Osteocyte (in vitro differentiated cells): Measurements from ENCODE around the gene NXF1. TPM values are rescaled to one million over a fixed set of nuclear protein-coding genes. Genes with fewer than 3 reads are reported as not detected.
A peak's percentile ranks its signal among the peaks of the same experiment; 100 is the strongest.

Source experiments
- DNase-seq: peaks from one replicate; pipeline ENCODE4 v3.0.0; 2021; ENCODE audit warnings: mixed read lengths; ENCODE audit not compliant: unreplicated experiment; ENCODE audit errors: extremely low spot score
- H3K27ac Mint-ChIP-seq: one replicate; pipeline ENCODE4 v1.8.0; 2021; ENCODE audit warnings: mild to moderate bottlenecking, mixed read lengths; ENCODE audit not compliant: unreplicated experiment
- H3K27me3 Mint-ChIP-seq: one replicate; pipeline ENCODE4 v1.8.0; 2021; ENCODE audit warnings: mixed read lengths; ENCODE audit not compliant: unreplicated experiment
- H3K36me3 Mint-ChIP-seq: one replicate; pipeline ENCODE4 v1.8.0; 2021; ENCODE audit warnings: mixed read lengths; ENCODE audit not compliant: unreplicated experiment
- H3K4me1 Mint-ChIP-seq: one replicate; pipeline ENCODE4 v1.8.0; 2021; ENCODE audit warnings: mixed read lengths; ENCODE audit not compliant: unreplicated experiment
- H3K4me3 Mint-ChIP-seq: one replicate; pipeline ENCODE4 v1.8.0; 2021; ENCODE audit warnings: mild to moderate bottlenecking, moderate library complexity, mixed read lengths; ENCODE audit not compliant: unreplicated experiment
- H3K9me3 Mint-ChIP-seq: one replicate; pipeline ENCODE4 v1.8.0; 2021; ENCODE audit warnings: mixed read lengths; ENCODE audit not compliant: unreplicated experiment
- total RNA-seq: library from RNA; stranded (reverse); gene quantifications from 2 replicates; pipeline ENCODE4 v1.2.1, GENCODE V29; 2021
- TF ChIP-seq, protein P1 (sequence below): fragments of 200-600 bp; sonication (generic); IDR thresholded peaks from 2 replicates; pipeline ENCODE4 v1.5.0; 2021; ENCODE audit warnings: antibody characterized with exemption, mild to moderate bottlenecking, moderate library complexity

NXF1 gene
- total RNA-seq, 1 donor from 2014 or later = 97.5 TPM

GRCh38 chr11:62778441-62778840 lies 26.8 kb downstream of the NXF1 start:
- Mint-ChIP-seq H3K27ac (no peak overlapping the region), H3K36me3 (peaks cover 23% of the 10 kb centered on the region), H3K4me3 (no peak overlapping the region)

GRCh38 chr11:62777389-62777788 lies 27.9 kb downstream of the NXF1 start:
- no peak for DNase-seq
- Mint-ChIP-seq H3K4me1 (no peaks in the 10 kb centered on the region), H3K36me3 (peaks cover 15% of the 10 kb centered on the region), H3K4me3 (no peak overlapping the region), H3K27me3 (no peaks in the 10 kb centered on the region), H3K9me3 (no peaks in the 10 kb centered on the region), H3K27ac (no peak overlapping the region)
- TF ChIP-seq, protein P1, sequence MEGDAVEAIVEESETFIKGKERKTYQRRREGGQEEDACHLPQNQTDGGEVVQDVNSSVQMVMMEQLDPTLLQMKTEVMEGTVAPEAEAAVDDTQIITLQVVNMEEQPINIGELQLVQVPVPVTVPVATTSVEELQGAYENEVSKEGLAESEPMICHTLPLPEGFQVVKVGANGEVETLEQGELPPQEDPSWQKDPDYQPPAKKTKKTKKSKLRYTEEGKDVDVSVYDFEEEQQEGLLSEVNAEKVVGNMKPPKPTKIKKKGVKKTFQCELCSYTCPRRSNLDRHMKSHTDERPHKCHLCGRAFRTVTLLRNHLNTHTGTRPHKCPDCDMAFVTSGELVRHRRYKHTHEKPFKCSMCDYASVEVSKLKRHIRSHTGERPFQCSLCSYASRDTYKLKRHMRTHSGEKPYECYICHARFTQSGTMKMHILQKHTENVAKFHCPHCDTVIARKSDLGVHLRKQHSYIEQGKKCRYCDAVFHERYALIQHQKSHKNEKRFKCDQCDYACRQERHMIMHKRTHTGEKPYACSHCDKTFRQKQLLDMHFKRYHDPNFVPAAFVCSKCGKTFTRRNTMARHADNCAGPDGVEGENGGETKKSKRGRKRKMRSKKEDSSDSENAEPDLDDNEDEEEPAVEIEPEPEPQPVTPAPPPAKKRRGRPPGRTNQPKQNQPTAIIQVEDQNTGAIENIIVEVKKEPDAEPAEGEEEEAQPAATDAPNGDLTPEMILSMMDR = no peak

More at GRCh38 chr11:62778441-62778840, 26.8 kb downstream of the NXF1 start:
- Mint-ChIP-seq H3K4me1 (no peaks in the 10 kb centered on the region), H3K27me3 (no peaks in the 10 kb centered on the region), H3K9me3 (no peaks in the 10 kb centered on the region)
- no peak for DNase-seq
- TF ChIP-seq, protein P1 = no peak

DNA sequence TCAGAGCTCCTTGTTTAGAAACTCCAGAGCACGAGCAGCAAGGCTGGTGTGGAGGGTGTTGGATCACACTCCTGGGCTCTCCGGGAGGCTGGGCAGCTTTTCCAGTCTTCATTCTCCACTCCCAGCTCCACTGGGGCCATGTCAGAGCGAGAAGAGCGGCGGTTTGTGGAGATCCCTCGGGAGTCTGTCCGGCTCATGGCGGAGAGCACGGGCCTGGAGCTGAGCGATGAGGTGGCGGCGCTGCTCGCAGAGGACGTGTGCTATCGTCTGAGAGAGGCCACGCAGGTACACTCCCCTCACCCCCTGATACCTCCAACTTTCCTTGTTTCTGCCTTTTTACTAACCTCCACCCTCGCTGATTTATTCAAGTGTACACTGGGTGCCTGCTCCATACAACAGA lies 29.6 kb downstream of the NXF1 start:
- H3K4me3 Mint-ChIP-seq = no peak overlapping the region
- no peak for DNase-seq
- no peaks in the 10 kb centered on the region for H3K27me3 Mint-ChIP-seq
- TF ChIP-seq, protein P1 = no peak
- H3K27ac Mint-ChIP-seq = no peak overlapping the region
- peaks cover 13% of the 10 kb centered on the region for H3K4me1 Mint-ChIP-seq
- peaks cover 14% of the 10 kb centered on the region for H3K36me3 Mint-ChIP-seq
- no peaks in the 10 kb centered on the region for H3K9me3 Mint-ChIP-seq

- Mint-ChIP-seq H3K4me1 (peaks cover 25% of the 10 kb centered on the region), H3K9me3 (no peaks in the 10 kb centered on the region), H3K27me3 (no peaks in the 10 kb centered on the region), H3K36me3 (peaks cover 14% of the 10 kb centered on the region), H3K4me3 (no peak overlapping the region), H3K27ac (no peak overlapping the region)
- TF ChIP-seq, protein P1 = no peak
- no peak for DNase-seq
Observed at GRCh38 chr11:62774407-62774806, 30.8 kb downstream of the NXF1 start.

- TF ChIP-seq, protein P1 = no peak
- H3K4me1 Mint-ChIP-seq = peaks cover 25% of the 10 kb centered on the region
- no peaks in the 10 kb centered on the region for H3K9me3 Mint-ChIP-seq
- H3K27me3 Mint-ChIP-seq = no peaks in the 10 kb centered on the region
- H3K27ac Mint-ChIP-seq = peak within 1 kb of the TSS; percentile 97
- H3K36me3 Mint-ChIP-seq = peaks cover 5% of the 10 kb centered on the region
- peak; percentile 97 for DNase-seq
- H3K4me3 Mint-ChIP-seq = peak within 1 kb of the TSS; percentile 90
Observed at GRCh38 chr11:62771144-62772021, 33.9 kb downstream of the NXF1 start, which contains the start of gene TAF6L. Gene TAF6L, plus strand, starts transcription at chr11:62771396. Its CDS starts 4,388 bp downstream, at chr11:62775784.
